ENCODE results near the gene STARD8. TPM values are rescaled to one million over a fixed set of nuclear protein-coding genes. Genes with fewer than 3 reads are reported as not detected.
"Not testable (repeated sequence)": the region's sequence is repeated elsewhere in the genome, so short reads cannot be mapped to it uniquely, and the experiment has no call there.

The STARD8 gene, protein sequence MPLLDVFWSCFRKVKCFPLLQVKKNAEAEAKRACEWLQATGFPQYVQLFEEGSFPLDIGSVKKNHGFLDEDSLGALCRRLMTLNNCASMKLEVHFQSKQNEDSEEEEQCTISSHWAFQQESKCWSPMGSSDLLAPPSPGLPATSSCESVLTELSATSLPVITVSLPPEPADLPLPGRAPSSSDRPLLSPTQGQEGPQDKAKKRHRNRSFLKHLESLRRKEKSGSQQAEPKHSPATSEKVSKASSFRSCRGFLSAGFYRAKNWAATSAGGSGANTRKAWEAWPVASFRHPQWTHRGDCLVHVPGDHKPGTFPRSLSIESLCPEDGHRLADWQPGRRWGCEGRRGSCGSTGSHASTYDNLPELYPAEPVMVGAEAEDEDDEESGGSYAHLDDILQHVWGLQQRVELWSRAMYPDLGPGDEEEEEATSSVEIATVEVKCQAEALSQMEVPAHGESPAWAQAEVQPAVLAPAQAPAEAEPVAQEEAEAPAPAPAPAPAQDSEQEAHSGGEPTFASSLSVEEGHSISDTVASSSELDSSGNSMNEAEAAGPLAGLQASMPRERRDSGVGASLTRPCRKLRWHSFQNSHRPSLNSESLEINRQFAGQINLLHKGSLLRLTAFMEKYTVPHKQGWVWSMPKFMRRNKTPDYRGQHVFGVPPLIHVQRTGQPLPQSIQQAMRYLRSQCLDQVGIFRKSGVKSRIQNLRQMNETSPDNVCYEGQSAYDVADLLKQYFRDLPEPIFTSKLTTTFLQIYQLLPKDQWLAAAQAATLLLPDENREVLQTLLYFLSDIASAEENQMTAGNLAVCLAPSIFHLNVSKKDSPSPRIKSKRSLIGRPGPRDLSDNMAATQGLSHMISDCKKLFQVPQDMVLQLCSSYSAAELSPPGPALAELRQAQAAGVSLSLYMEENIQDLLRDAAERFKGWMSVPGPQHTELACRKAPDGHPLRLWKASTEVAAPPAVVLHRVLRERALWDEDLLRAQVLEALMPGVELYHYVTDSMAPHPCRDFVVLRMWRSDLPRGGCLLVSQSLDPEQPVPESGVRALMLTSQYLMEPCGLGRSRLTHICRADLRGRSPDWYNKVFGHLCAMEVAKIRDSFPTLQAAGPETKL
- polyA plus RNA-seq (2012; ENCODE audit: insufficient read depth, insufficient read length, low read depth) = 0.54 TPM

GRCh38 chrX:68647156-68647957, at the start of gene STARD8:
Gene STARD8 (plus strand): TSS chrX:68647666. CDS start chrX:68647883, 217 bp downstream.
- Histone ChIP-seq H3K4me1 (no peaks in the 10 kb centered on the region), H3K36me3 (no peaks in the 10 kb centered on the region), H3K4me3 (ENCODE audit: low read depth, low read length) (no peak within 1 kb of the TSS), H3K27me3 (no peaks in the 10 kb centered on the region), H3K9me3 (no peaks in the 10 kb centered on the region)
- TF ChIP-seq CTCF (IDR thresholded peaks at IDR 0.05; ENCODE audit: low read depth, low read length) = no peak
- peak; percentile 29 for DNase-seq

GRCh38 chrX:68598841-68599240, 48.6 kb upstream of the STARD8 start:
- H3K36me3 ChIP-seq = no peaks in the 10 kb centered on the region
- no peak for TF ChIP-seq CTCF (IDR thresholded peaks at IDR 0.05; ENCODE audit: low read depth, low read length)
- no peak overlapping the region for H3K4me3 ChIP-seq (ENCODE audit: low read depth, low read length)
- DNase-seq = no peak
- no peaks in the 10 kb centered on the region for H3K4me1 ChIP-seq
- H3K9me3 ChIP-seq = no peaks in the 10 kb centered on the region
- no peaks in the 10 kb centered on the region for H3K27me3 ChIP-seq

DNA sequence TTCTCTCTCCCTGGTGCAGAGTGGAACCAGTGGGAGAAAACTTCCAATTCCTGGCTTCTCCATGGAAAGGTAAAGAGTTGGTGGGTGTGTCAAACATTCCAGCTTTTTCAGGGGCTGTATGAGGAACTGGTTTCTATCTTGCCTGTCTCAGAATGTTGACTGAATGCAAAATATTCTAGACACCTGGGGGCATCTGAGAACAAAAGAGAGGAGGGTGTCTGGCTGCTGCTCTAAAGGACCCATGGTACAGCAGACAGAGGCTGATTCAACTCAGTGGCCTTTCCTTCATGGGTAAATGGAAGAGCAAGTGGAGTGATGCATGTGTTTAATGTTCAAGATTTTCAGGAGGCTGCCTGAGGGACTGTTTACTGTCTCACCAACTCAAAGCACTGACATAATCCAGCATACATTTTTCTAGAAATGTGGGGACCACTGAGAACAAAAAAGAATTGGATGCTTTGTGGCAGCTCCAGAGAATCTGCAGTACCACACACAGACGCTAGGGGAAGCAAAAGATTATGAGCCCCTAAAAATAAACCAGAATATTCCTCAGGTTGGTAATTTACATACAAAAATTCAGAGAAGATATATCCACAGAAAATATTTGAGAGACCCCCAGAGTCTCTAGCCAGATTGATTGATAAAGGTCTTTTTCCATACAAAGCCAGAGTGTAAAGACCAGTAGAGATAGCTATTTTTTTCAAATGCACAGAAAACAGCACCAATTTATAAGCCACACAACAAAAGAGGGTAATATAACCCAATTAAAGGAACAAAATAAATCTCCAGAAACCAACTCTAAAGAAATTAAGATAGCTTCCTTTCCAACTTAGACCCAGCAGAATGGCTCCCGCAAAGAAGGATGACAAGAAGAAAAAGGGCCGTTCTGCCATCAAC, 48.0 kb upstream of the STARD8 start:
- H3K36me3 ChIP-seq = no peaks in the 10 kb centered on the region
- TF ChIP-seq CTCF (IDR thresholded peaks at IDR 0.05; ENCODE audit: low read depth, low read length) = peak; percentile 62
- no peaks in the 10 kb centered on the region for H3K9me3 ChIP-seq
- H3K4me1 ChIP-seq = no peaks in the 10 kb centered on the region
- no peaks in the 10 kb centered on the region for H3K27me3 ChIP-seq
- DNase-seq = peak; percentile 11
- no peak overlapping the region for H3K4me3 ChIP-seq (ENCODE audit: low read depth, low read length)

DNA sequence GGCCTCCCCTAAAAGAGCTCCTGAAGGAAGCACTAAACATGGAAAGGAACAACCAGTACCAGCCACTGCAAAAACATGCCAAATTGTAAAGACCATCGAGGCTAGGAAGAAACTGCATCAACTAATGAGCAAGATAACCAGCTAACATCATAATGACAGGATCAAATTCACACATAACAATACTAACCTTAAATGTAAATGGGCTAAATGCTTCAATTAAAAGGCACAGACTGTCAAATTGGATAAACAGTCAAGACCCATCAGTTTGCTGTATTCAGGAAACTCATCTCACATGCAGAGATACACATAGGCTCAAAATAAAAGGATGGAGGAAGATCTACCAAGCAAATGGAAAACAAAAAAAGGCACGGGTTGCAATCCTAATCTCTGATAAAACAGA, 43.2 kb upstream of the STARD8 start:
- not testable (repeated sequence) for DNase-seq; H3K9me3 ChIP-seq; H3K36me3 ChIP-seq; H3K4me3 ChIP-seq (ENCODE audit: low read depth, low read length); H3K4me1 ChIP-seq; H3K27me3 ChIP-seq

DNA sequence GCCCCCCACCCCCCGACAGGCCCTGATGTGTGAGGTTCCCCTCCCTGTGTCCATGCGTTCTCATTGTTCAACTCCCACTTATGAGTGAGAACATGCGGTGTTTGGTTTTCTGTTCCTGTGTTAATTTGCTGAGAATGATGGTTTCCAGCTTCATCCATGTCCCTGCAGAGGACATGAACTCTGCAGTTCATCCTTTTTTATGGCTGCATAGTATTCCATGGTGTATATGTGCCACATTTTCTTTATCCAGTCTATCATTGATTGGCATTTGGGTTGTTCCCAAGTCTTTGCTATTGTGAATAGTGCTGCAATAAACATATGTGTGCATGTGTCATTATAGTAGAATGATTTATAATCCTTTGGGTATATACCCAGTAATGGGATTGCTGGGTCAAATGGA, 32.7 kb upstream of the STARD8 start:
- not testable (repeated sequence) for H3K27me3 ChIP-seq; H3K36me3 ChIP-seq; H3K4me3 ChIP-seq (ENCODE audit: low read depth, low read length); H3K9me3 ChIP-seq; H3K4me1 ChIP-seq; DNase-seq

DNA sequence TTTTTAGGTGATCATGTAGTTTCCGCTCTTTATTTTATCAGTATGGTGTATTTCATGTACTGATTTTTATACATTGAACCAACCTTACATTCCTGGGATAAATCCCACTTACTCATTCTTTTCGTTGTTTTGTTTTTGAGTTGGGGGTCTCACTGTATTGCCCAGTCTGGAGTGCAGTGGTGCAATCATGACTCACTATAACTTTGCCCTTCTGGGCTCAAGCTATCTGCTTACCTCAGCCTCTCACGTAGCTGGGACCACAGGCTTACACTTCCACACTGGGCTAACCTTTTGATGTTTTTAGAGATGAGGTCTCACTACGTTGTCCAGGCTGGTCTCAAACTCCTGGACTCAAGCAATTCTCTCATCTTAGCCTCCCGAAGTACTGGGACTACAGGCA, 19.5 kb upstream of the STARD8 start:
- Histone ChIP-seq H3K4me1 (no peaks in the 10 kb centered on the region), H3K27me3 (no peaks in the 10 kb centered on the region), H3K4me3 (ENCODE audit: low read depth, low read length) (no peak overlapping the region), H3K9me3 (no peaks in the 10 kb centered on the region), H3K36me3 (no peaks in the 10 kb centered on the region)
- DNase-seq = no peak
- no peak for TF ChIP-seq CTCF (IDR thresholded peaks at IDR 0.05; ENCODE audit: low read depth, low read length)

DNA sequence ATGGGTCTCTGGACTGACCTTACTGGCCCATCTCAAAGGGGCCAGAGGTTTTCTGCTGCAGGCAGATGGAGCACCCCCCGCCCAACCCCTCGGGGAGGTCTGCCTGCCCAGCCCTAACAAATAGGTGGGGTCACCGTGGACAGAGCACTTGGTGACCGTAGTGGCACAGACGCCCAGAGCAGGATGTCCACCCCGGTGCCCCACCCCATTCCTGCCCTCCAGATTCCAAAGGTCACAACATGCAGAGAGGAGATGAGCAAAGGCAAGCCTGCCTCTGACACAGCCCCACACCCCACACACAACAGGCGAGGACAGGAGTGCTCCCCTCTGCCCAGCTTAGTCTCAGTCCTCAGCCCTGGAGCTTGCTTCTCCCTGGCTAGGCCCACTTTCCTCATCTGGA, 17.5 kb upstream of the STARD8 start:
- H3K4me3 ChIP-seq (ENCODE audit: low read depth, low read length); DNase-seq; H3K36me3 ChIP-seq; H3K4me1 ChIP-seq; H3K9me3 ChIP-seq; H3K27me3 ChIP-seq: not testable (repeated sequence)
